Stimulated activated naive CD8-positive, alpha-beta T cell treated with anti-CD3 and anti-CD28 coated beads, Interleukin-15, amount 100 ng/mL, for 72 hours (primary cell): Measurements from ENCODE around the gene DHX9.

ENCODE experiments used
- ATAC-seq: fragments of 150-1000 bp; cut with Tn5 transposase; 2 replicates; pipeline ENCODE4 v1.10.0; 2021; ENCODE audit warnings: mild to moderate bottlenecking, moderate library complexity
- DNase-seq, 2 donors: peaks; one replicate each; pipeline ENCODE4 v3.0.0; 2021 to 2022
- H3K27ac Mint-ChIP-seq, 2 donors: one replicate each; pipeline ENCODE4 v1.8.0; 2022; ENCODE audit warnings: mild to moderate bottlenecking in 2 of 2, mixed read lengths in 2 of 2, moderate library complexity in 2 of 2
- H3K27me3 Mint-ChIP-seq: one replicate; pipeline ENCODE4 v1.8.0; 2022; ENCODE audit warnings: mixed read lengths
- H3K4me1 Mint-ChIP-seq: one replicate; pipeline ENCODE4 v1.8.0; 2022; ENCODE audit warnings: mild to moderate bottlenecking, mixed read lengths
- H3K4me3 Mint-ChIP-seq, 2 donors: one replicate each; pipeline ENCODE4 v1.8.0; 2022; ENCODE audit warnings: mild to moderate bottlenecking in 2 of 2, mixed read lengths in 2 of 2, moderate library complexity in 1 of 2
- H3K9me3 Mint-ChIP-seq, 2 donors: one replicate each; pipeline ENCODE4 v1.8.0; 2022; ENCODE audit warnings: mixed read lengths in 2 of 2

Gene DHX9

DNA sequence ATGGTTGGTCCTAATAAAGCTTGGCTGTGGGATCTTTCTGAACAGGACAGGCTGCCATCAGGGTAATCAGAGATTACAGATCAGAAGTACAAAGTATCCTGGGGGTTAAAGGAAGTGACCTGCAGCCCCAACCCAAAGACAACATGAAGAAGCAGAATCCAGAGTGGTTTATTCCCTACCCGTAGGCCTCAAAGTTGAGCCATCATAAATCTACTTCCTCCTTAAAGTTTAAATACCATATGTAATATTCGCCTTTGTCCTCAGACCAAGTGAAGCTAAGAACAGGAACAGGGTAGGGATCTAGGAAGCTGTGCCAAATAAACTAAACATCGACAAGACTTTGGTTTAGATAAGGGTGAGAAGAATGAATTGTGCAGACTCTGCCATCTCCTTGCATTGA lies 15.9 kb upstream of the DHX9 start:
- Mint-ChIP-seq H3K27ac (no peak overlapping the region), H3K4me3 (no peak overlapping the region), H3K4me1 (peaks cover 13% of the 10 kb centered on the region), H3K9me3 (no peaks in the 10 kb centered on the region), H3K27me3 (no peaks in the 10 kb centered on the region)
- ATAC-seq (no peak), DNase-seq (no peak)

DNA sequence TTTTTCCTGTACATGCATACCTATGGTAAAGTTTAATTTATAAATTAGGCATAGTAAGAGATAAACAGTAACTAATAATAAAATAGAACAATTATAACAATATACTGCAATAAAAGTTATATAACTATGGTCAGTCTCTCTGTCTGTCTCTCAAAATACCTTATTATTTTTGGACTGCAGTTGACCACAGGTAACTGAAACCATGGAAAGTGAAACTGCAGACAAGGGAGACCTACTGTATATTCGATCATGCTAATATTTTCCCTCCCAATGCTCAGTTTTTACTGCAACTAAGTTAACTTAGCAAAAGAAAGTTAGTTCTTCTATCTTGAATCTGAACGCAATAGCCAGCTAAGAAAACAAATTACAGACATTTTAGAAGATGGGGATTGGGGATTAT lies 12.3 kb upstream of the DHX9 start:
- H3K27ac Mint-ChIP-seq: no peak overlapping the region
- no peak for DNase-seq

DNA sequence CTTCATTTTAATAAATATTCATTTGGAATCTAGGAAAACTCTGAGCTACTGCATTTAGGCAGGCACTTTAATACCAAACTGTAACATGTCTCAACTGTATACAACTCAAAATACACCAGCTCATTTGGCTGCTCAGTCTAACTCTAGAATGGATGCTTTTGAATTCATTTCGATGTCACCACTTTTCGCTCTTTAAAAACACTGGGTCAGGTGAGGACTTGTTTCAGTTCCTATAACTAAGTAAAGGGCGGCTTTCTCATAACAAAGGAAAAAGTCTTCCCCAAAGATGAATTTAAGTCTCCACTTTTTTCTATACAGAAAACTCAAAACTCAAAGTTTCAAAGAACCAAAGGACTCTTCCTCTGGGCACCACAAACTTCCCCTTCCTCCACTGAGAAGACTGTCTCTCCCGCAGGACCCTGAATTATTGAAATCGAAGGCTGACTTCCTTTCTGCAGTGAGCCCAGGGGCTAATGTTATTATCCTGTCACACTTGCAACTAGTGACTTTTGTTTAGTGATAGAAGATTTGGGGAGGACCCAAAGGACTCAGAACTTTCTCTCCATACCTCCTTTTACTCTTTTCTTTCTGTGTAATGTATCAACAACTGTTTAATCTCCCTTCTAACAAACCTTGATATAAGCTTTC lies 9.7 kb upstream of the DHX9 start:
- DNase-seq (no peak), ATAC-seq (no peak)
- no peak overlapping the region for H3K4me3 Mint-ChIP-seq
- H3K27me3 Mint-ChIP-seq: no peaks in the 10 kb centered on the region
- peaks cover 6% of the 10 kb centered on the region for H3K4me1 Mint-ChIP-seq
- no peaks in the 10 kb centered on the region for H3K9me3 Mint-ChIP-seq
- H3K27ac Mint-ChIP-seq: no peak overlapping the region

More for the DNA sequence above, 12.3 kb upstream of the DHX9 start:
- no peak for ATAC-seq
- Mint-ChIP-seq H3K4me1 (peaks cover 6% of the 10 kb centered on the region), H3K4me3 (no peak overlapping the region), H3K27me3 (no peaks in the 10 kb centered on the region), H3K9me3 (no peaks in the 10 kb centered on the region)

DNA sequence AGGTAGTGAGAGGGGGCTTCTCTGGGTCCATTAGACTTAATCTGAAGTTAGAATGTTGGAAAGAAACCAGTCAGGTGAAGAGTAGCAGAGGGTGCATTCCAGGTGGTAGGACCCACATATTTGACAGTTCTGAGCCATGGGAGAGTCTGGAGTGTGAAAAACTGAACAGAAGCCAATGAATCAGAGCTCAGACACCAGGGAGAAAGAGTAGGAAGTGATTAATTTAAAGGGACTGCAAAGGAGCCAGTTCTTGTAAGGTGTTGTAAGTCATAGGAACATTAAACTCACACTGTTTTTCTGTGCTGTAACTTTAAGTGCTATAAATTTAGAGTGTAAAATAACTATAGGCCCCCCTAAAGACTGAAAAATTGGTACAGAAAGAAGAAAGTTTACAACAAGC lies 5.9 kb upstream of the DHX9 start:
- DNase-seq (no peak), ATAC-seq (no peak)
- Mint-ChIP-seq H3K4me1 (no peaks in the 10 kb centered on the region), H3K27ac (peak overlapping the region in 1 of 2 donors; percentile 2), H3K9me3 (no peaks in the 10 kb centered on the region), H3K4me3 (no peak overlapping the region), H3K27me3 (no peaks in the 10 kb centered on the region)

DNA sequence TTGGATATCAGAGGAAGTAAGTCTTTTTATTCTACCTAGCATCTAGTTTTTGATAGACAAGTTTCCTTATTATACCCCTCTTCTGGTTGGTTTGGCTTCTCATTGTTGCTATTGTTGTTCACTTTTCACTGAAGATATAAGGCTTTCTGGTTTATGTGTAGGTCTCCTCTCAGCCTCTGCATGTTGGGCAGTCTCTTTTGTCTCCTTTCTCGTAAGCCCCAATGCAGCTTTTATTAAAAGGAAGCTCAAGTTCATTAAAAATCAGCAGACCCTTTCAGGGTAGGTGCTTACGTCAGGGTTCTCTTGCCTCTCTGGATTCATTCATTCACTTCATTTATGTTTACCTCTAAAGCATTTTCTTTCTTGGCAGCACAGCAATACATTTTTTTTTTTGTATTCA lies 4.8 kb upstream of the DHX9 start:
- no peak for DNase-seq
- peaks cover 6% of the 10 kb centered on the region for H3K4me1 Mint-ChIP-seq
- H3K9me3 Mint-ChIP-seq: no peaks in the 10 kb centered on the region
- no peaks in the 10 kb centered on the region for H3K27me3 Mint-ChIP-seq
- ATAC-seq: no peak
- no peak overlapping the region for H3K4me3 Mint-ChIP-seq
- no peak overlapping the region for H3K27ac Mint-ChIP-seq

DNA sequence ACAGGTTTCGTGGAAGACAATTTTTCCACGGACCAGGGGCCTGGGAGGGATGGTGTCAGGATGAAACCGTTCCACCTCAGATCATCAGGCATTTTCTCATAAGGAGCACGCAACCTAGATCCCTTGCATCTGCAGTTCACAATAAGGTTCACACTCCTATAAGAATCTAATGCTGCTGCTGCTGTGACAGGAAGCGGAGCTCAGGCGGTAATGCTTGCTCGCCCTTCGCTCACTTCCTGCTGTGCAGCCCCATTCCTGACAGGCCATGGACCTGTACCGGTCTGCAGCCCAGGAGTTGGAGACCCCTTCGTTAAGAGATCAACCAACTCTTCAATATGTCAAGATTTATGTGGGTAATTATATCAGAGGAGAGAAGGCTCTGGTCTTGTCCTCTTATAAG lies 3.3 kb upstream of the DHX9 start:
- Mint-ChIP-seq H3K4me3 (no peak overlapping the region), H3K4me1 (peaks cover 18% of the 10 kb centered on the region), H3K9me3 (no peaks in the 10 kb centered on the region), H3K27ac (no peak overlapping the region), H3K27me3 (no peaks in the 10 kb centered on the region)
- ATAC-seq: no peak
- no peak for DNase-seq

DNA sequence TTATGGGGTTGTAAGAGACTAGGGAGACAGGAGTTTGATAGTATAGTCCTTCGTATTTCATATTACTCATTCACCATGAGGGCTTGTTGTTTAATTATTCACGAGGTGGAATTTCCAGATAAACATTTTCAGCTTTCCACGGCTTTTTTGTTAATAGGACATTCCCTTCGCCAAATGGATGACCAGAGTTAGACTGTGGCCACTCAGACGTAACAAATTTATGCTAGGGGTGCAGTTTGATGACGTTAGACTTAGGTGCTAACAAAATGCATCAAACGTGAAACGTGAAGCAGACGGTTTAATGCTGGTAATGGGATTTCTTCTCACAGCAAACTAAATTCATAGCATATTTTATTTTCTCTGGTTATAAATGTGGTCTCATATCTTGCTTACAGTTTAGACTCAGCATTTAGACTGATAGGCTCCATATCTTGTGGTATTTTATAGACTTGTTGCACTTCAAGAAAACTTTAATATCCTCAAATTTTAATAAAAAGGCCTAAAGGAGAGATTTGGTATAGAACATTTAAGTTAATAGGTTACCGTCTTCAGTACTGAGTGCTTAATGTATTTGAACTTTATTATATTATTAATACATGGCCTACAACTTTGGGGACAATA lies 2.3 kb downstream of the DHX9 start:
- ATAC-seq: no peak
- H3K27me3 Mint-ChIP-seq: no peaks in the 10 kb centered on the region
- peak overlapping the region; percentile 94 to 96 for H3K4me3 Mint-ChIP-seq
- H3K9me3 Mint-ChIP-seq: no peaks in the 10 kb centered on the region
- DNase-seq: no peak
- H3K27ac Mint-ChIP-seq: peak overlapping the region; percentile 97
- H3K4me1 Mint-ChIP-seq: peaks cover 68% of the 10 kb centered on the region

DNA sequence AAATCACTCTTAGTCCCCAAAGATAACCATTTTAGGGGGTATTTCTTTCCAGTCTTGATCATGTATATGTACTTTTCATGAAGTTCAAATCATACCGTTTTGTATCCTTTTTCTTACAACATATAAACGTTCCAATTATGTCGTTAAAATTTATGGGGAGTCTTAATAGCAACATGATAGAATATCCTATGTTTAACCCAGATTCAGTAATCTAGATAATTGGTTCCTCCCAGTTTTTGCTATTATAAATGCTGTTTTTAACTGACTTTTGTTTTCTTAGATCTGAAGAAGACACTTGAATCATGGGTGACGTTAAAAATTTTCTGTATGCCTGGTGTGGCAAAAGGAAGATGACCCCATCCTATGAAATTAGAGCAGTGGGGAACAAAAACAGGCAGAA lies 3.1 kb downstream of the DHX9 start:
- H3K4me3 Mint-ChIP-seq: peak overlapping the region; percentile 42 to 96
- no peak overlapping the region for H3K27ac Mint-ChIP-seq
- DNase-seq (no peak), ATAC-seq (no peak)
- H3K4me1 Mint-ChIP-seq: peaks cover 76% of the 10 kb centered on the region
- H3K27me3 Mint-ChIP-seq: no peaks in the 10 kb centered on the region
- no peaks in the 10 kb centered on the region for H3K9me3 Mint-ChIP-seq

DNA sequence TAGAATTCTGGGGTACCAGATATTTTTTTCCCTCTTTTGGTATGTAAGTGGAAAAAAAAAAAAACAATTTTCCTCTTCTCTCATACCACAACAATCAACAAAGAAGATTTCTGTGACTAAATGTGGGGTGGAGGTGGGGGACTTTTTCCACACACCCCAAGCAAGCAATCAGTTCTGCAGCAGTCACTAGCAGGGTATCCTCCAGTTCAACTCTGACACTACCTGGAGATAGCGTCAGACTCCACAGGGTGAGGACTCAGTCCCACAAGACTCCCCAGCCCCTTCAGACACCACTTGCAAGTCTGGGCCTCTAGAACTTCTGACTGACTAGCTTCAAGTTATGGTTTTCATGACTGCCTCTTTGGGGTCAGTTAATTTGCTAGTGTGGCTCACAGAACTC lies 6.2 kb downstream of the DHX9 start:
- Mint-ChIP-seq H3K27me3 (no peaks in the 10 kb centered on the region), H3K9me3 (no peaks in the 10 kb centered on the region), H3K4me3 (peak overlapping the region; percentile 41 to 55), H3K4me1 (peaks cover 93% of the 10 kb centered on the region), H3K27ac (peak overlapping the region in 1 of 2 donors; percentile 61)
- ATAC-seq (peak; percentile 70), DNase-seq (no peak)

DNA sequence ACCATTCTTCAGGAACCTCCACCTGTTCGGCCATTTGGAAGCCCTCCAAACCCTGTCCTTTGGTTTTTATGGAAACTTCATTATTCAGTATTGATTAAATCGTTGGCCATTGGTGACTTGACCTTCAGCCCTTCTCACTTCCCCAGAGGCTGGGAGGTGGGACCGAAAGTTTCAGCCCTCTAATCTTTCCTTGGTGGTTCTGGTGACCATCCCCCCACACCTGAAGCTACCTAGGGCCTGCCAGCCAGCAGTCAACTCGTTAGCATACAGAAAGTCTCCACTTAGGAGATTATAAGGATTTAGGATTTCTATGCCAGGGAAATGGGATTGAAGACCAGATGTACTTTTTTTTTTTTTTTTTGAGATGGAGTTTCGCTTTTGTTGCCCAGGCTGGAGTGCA lies 6.7 kb downstream of the DHX9 start:
- DNase-seq (no peak), ATAC-seq (no peak)
- no peak overlapping the region for H3K4me3 Mint-ChIP-seq
- H3K27ac Mint-ChIP-seq: peak overlapping the region; percentile 19 to 61
- peaks cover 93% of the 10 kb centered on the region for H3K4me1 Mint-ChIP-seq
- H3K27me3 Mint-ChIP-seq: no peaks in the 10 kb centered on the region
- H3K9me3 Mint-ChIP-seq: no peaks in the 10 kb centered on the region

DNA sequence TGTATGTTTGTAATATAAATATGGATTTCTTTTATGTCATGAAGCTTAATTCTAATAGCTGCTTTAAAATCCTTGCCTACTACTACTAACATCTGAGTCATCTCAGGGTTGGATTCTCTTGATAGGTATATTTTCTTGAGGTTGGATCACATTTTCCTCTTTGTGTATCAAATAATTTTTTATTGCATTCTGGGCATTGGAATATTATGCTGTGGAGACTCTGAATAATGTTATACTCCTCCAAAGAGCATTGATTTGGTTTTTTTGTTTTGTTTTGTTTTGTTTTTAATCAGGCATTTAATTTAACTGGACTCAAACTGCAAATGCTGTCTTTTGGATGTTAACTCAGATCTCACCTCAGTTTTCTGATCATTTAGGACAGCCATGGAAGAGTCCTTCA lies 8.0 kb downstream of the DHX9 start:
- Mint-ChIP-seq H3K4me3 (no peak overlapping the region), H3K9me3 (no peaks in the 10 kb centered on the region), H3K27me3 (no peaks in the 10 kb centered on the region), H3K4me1 (peaks cover 85% of the 10 kb centered on the region), H3K27ac (peak overlapping the region in 1 of 2 donors; percentile 90)
- DNase-seq (no peak), ATAC-seq (no peak)

DNA sequence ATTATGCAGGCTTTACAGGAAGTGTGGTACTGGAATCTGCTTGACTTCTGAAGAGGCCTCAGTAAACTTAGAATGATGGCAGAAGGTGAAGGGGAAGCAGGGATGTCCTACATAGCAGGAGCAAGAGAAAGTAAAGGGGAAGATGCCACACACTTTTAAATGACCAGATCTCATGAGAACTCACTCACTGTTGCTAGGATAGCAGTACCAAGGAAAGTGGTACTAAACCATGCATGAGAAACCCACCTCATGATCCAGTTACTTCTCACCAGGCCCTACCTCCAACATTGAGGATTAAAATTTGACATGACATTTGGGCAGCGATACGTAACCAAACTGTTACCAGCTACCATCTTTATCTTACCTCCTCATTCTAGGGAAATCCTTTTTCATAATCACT lies 9.6 kb downstream of the DHX9 start:
- Mint-ChIP-seq H3K9me3 (no peaks in the 10 kb centered on the region), H3K4me3 (no peak overlapping the region), H3K27me3 (no peaks in the 10 kb centered on the region), H3K4me1 (peaks cover 73% of the 10 kb centered on the region), H3K27ac (peak overlapping the region; percentile 57 to 74)
- DNase-seq (no peak), ATAC-seq (no peak)

DNA sequence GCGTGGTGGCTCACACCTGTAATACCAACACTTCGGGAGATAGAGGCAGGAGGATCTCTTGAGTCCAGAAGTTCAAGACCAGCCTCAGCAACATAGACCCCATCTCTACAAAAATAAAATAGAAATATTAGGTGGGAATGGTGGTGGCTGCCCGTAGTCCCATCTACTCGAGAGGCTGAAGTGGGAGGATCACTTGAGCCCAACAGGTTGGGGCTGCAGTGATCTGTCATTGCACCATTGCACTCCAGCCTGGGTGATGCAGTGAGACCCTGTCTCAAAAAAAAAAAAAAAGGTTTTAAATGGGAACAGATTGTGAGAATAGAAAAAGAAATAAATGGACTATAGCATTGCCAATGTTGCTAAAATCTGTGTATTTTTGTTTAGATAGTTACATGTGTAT lies 11.2 kb downstream of the DHX9 start:
- Mint-ChIP-seq H3K4me1 (peaks cover 57% of the 10 kb centered on the region), H3K4me3 (no peak overlapping the region), H3K9me3 (no peaks in the 10 kb centered on the region), H3K27me3 (no peaks in the 10 kb centered on the region), H3K27ac (no peak overlapping the region)
- DNase-seq (no peak), ATAC-seq (no peak)

DNA sequence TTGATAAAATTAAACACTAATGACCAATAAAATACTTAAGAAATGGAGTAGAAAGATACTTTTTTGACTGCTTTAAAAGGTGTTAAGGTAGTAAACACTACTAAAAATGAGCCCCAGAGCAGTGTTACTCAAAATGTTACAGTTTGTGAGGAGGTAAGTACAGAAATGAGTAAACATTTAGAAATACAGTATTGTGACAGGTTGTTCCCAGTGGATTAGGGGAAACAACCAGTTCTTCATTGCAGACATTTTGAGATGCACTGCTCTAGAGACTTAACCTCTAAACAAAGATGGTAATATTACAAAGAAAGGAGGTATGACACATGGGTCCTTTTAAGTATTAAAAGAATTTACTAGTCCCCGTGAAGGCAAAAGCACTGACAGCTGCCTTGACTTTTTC lies 12.7 kb downstream of the DHX9 start:
- Mint-ChIP-seq H3K27ac (peak overlapping the region in 1 of 2 donors; percentile 65), H3K4me1 (peaks cover 42% of the 10 kb centered on the region), H3K9me3 (no peaks in the 10 kb centered on the region), H3K27me3 (no peaks in the 10 kb centered on the region), H3K4me3 (no peak overlapping the region)
- DNase-seq (no peak), ATAC-seq (peak; percentile 39)

DNA sequence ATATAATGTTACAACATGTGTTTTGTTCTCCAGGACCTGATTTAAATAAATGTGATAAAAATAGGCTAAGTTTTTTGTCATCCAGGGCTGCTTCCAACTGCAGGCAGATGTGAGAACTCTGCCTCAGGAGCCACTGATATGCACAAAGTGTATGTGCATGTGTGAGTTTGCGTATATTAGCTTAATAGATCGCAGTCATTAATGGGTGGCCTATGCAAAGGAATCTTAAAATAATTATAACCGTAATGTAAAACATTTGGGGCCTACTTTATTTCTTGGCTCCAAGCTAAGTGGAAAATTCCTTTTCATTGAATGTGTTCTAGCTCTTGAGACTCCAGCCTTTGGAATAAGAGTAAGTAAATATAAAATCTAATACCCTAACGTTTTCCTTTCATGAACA lies 16.8 kb downstream of the DHX9 start:
- H3K27me3 Mint-ChIP-seq: no peaks in the 10 kb centered on the region
- H3K4me1 Mint-ChIP-seq: peaks cover 20% of the 10 kb centered on the region
- no peak overlapping the region for H3K4me3 Mint-ChIP-seq
- ATAC-seq: no peak
- DNase-seq: no peak
- H3K9me3 Mint-ChIP-seq: no peaks in the 10 kb centered on the region
- no peak overlapping the region for H3K27ac Mint-ChIP-seq

DNA sequence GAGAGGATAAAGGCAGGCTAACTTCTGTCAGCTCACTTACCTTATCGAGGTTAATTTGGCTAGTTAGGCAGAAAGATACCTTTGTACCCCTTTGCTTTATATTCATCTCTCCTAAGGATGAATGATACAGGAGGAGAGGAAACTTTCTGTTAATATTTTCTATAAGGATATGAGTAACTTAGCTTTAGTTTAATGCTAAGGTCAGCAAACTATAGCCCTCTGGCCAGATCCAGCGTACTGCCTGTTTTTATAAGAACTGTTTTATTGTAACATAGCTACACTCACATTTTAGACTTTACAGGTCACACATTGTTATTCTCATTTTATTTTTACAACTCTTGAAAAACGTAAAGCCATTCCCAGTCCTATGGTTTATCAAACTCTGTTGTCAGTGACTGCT lies 18.1 kb downstream of the DHX9 start:
- no peak for ATAC-seq
- H3K4me3 Mint-ChIP-seq: no peak overlapping the region

DNA sequence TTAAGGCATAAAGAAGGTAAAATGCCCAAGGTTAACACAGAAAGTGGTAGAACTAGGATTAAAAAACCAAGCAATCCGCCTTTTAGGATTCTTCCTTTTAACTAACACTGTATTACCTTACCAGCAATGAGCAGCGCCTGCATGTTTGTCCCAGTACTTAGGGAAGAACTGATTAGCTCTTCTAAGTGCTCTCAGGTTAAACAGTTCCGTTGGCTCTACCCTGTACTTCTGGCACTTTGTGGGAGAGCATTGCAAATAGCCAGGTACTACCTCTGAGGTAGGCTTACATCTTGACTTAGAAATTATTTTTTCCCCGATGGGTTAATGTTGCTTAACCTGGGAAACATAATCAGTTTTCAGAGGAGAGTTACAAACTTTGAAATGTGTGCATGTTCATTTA lies 21.5 kb downstream of the DHX9 start:
- Mint-ChIP-seq H3K4me3 (no peak overlapping the region), H3K4me1 (peaks cover 46% of the 10 kb centered on the region), H3K27me3 (no peaks in the 10 kb centered on the region), H3K9me3 (no peaks in the 10 kb centered on the region), H3K27ac (no peak overlapping the region)
- no peak for ATAC-seq
- DNase-seq: no peak

More for the DNA sequence above, 18.1 kb downstream of the DHX9 start:
- H3K27ac Mint-ChIP-seq: no peak overlapping the region
- DNase-seq: no peak
- H3K27me3 Mint-ChIP-seq: no peaks in the 10 kb centered on the region
- no peaks in the 10 kb centered on the region for H3K9me3 Mint-ChIP-seq
- H3K4me1 Mint-ChIP-seq: peaks cover 28% of the 10 kb centered on the region
